HepG2 (cell line): Measurements from ENCODE around the gene CASTOR1. TPM values are rescaled to one million over a fixed set of nuclear protein-coding genes. Genes with fewer than 3 reads are reported as not detected.

Source experiments
- CBX1 ChIP-seq: IDR thresholded peaks from one replicate; pipeline ENCODE4 v1.6.1; 2016; ENCODE audit warnings: antibody characterized with exemption, low read depth
- FUBP1 ChIP-seq: sonication (generic); formaldehyde crosslinking; IDR thresholded peaks from 2 replicates; pipeline ENCODE4 v1.5.1; 2020; ENCODE audit warnings: missing genetic modification reagents, mild to moderate bottlenecking, borderline replicate concordance
- GABPA ChIP-seq, 2 experiments: IDR thresholded peaks; 2 replicates each; pipeline ENCODE4 v1.6.1; 2011 to 2016; ENCODE audit warnings: low read depth in 2 of 2, low read length in 1 of 2, missing biosample characterization in 1 of 2, missing genetic modification characterization in 1 of 2
- GLMP ChIP-seq: sonication (generic); formaldehyde crosslinking; IDR thresholded peaks from 2 replicates; pipeline ENCODE4 v1.9.0; 2021; ENCODE audit warnings: missing genetic modification reagents, mild to moderate bottlenecking, borderline replicate concordance
- MEIS2 ChIP-seq: sonication (generic); formaldehyde crosslinking; IDR thresholded peaks from 2 replicates; pipeline ENCODE4 v1.9.0; 2021; ENCODE audit warnings: mild to moderate bottlenecking, missing genetic modification reagents
- PITX1 ChIP-seq: sonication (generic); formaldehyde crosslinking; IDR thresholded peaks from 2 replicates; pipeline ENCODE4 v1.5.1; 2020; ENCODE audit warnings: mild to moderate bottlenecking, missing genetic modification reagents
- PRMT3 ChIP-seq: sonication (generic); formaldehyde crosslinking; IDR thresholded peaks from 2 replicates; pipeline ENCODE4 v1.8.1; 2022; ENCODE audit warnings: low read depth, mild to moderate bottlenecking, moderate library complexity, missing genetic modification reagents, borderline replicate concordance
- RXRB ChIP-seq: IDR thresholded peaks from 2 replicates; pipeline ENCODE4 v1.6.1; 2016; ENCODE audit warnings: borderline replicate concordance, missing genetic modification reagents, missing compliant biosample characterization
- UBTF ChIP-seq: sonication (generic); formaldehyde crosslinking; IDR thresholded peaks from 2 replicates; pipeline ENCODE4 v1.4.0; 2020; ENCODE audit warnings: mild to moderate bottlenecking, missing genetic modification reagents
- ZBTB49 ChIP-seq: sonication (generic); formaldehyde crosslinking; IDR thresholded peaks from 2 replicates; pipeline ENCODE4 v1.4.0; 2020; ENCODE audit warnings: missing genetic modification reagents, borderline replicate concordance
- ZNF251 ChIP-seq: sonication (generic); formaldehyde crosslinking; IDR thresholded peaks from 2 replicates; pipeline ENCODE4 v1.9.0; 2021; ENCODE audit warnings: mild to moderate bottlenecking, missing genetic modification reagents
- ZNF30 ChIP-seq: sonication (generic); formaldehyde crosslinking; IDR thresholded peaks from 2 replicates; pipeline ENCODE4 v1.5.0; 2020; ENCODE audit warnings: mild to moderate bottlenecking, missing genetic modification reagents
- ZNF354B ChIP-seq: sonication (generic); formaldehyde crosslinking; IDR thresholded peaks from 2 replicates; pipeline ENCODE4 v1.8.0; 2022; ENCODE audit warnings: mild to moderate bottlenecking, missing genetic modification reagents
- ZNF362 ChIP-seq: sonication (generic); formaldehyde crosslinking; IDR thresholded peaks from 2 replicates; pipeline ENCODE4 v1.4.0; 2020; ENCODE audit warnings: missing genetic modification reagents, mild to moderate bottlenecking, borderline replicate concordance
- ZNF558 ChIP-seq: sonication (generic); formaldehyde crosslinking; IDR thresholded peaks from 2 replicates; pipeline ENCODE4 v1.9.0; 2022; ENCODE audit warnings: mild to moderate bottlenecking, missing genetic modification reagents, borderline replicate concordance
- ZNF569 ChIP-seq: sonication (generic); formaldehyde crosslinking; IDR thresholded peaks from 2 replicates; pipeline ENCODE4 v1.5.0; 2020; ENCODE audit warnings: mild to moderate bottlenecking, missing genetic modification reagents, moderate library complexity, borderline replicate concordance
- ZNF781 ChIP-seq: sonication (generic); formaldehyde crosslinking; IDR thresholded peaks from 2 replicates; pipeline ENCODE4 v1.5.1; 2020; ENCODE audit warnings: borderline replicate concordance, mild to moderate bottlenecking, missing genetic modification reagents; ENCODE audit errors: not compliant biosample characterization
- polyA plus RNA-seq, 8 experiments: library from polyadenylated mRNA; depleted of rRNA in 3 of 8; stranded (reverse) in 7 of 8; unstranded in 1 of 8; fragments of >200 nt; fragmentation: Illumina TruSeq in 4 of 8; extraction: Trizol in 4 of 8; gene quantifications; 2 replicates each; pipeline versions ENCODE4 v1.2.1 to v1.2.3, GENCODE V29; 2011 to 2016; ENCODE audit warnings: low read depth in 4 of 8, missing spikeins in 1 of 8, mixed read lengths in 1 of 8; ENCODE audit not compliant: insufficient read depth in 1 of 8
- total RNA-seq, 5 experiments: library from RNA; depleted of rRNA; stranded (reverse); fragments of >200 nt; fragmentation: Illumina TruSeq; extraction: Trizol; gene quantifications; 2 replicates each; pipeline ENCODE4 v1.2.3, GENCODE V29; 2016; ENCODE audit warnings: low read depth in 1 of 5

CASTOR1 gene
- total and polyA plus RNA-seq, 2 of the 13 experiments (the other 11 are each of a cell fraction or from before 2014, with no cell fraction given): 2.6 to 4.4 TPM

GRCh38 chr22:30249049-30250038 is 40.0 kb downstream of the CASTOR1 start (continued):
- TF ChIP-seq ZNF354B (CRISPR knock-in tag) (no peak), ZNF569 (no peak), ZNF362 (no peak), PITX1 (no peak), ZNF781 (CRISPR knock-in tag) (no peak), GLMP (CRISPR knock-in tag) (no peak), MEIS2 (CRISPR knock-in tag) (no peak), CBX1 (no peak), RXRB (0 out of 2 replicates have a peak, but pooled peaks have one; percentile 22), ZNF251 (CRISPR knock-in tag) (no peak), FUBP1 (CRISPR knock-in tag) (no peak), GABPA (IDR thresholded peaks at IDR 0.05; ENCODE audit: low read depth, low read length) (no peak), GABPA (CRISPR knock-in tag; IDR thresholded peaks at IDR 0.05; ENCODE audit: low read depth) (0 out of 2 replicates have a peak, but pooled peaks have one; percentile 12), UBTF (peak; percentile 43; the same call in 1 of the 2 replicates), ZNF558 (no peak), ZBTB49 (CRISPR knock-in tag) (no peak), PRMT3 (CRISPR knock-in tag) (no peak), ZNF30 (no peak)
